NCI-H2107 treated with DMSO at 0.1 percent for 48 hours (cell line): ENCODE measurements around the gene C5orf15.
"Not testable (repeated sequence)": the region's sequence is repeated elsewhere in the genome, so short reads cannot be mapped to it uniquely, and the experiment has no call there.

Experiments
- DNase-seq: peaks from one replicate; lab custom pipeline; 2025; ENCODE audit not compliant: unreplicated experiment; lab: John Stamatoyannopoulos, UW

C5orf15 gene

GRCh38 chr5:133963493-133964128 lies 4.8 kb downstream of the C5orf15 start:
- DNase-seq, result no peak

DNA sequence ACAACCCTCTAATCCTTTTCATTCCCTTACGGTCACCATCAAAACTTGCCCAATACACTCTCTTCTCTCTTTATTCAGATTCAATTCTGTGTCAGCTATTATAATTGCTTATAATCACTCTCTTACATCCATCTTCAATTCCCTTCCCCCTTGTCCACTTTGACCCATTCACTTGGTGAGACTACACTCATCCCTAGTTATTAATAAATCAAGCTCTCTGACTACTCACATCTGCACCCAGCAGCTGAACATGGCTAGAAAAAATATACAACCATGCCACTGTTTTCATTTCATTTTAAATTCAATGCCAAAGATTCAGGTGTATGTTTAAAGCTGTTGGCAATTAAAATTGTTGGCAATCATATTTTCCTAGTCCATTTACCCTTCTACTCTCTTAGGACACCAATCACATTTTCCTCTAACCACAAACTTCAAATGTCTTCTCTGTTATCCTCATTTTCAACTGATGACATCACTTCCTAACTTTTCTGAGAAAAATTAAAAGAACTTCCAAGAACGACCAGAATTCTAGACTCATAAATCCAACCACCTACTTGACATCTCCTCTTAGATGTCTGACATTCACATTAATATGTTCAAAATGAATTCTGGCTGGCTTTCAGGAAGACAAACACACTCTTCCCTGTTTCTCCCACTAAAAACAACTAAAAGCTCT lies 5.5 kb downstream of the C5orf15 start:
- DNase-seq, result no peak

GRCh38 chr5:133962131-133962530 lies 6.3 kb downstream of the C5orf15 start:
- DNase-seq, result no peak

- no peak for DNase-seq
Observed at GRCh38 chr5:133959643-133960042, 8.8 kb downstream of the C5orf15 start.

DNA sequence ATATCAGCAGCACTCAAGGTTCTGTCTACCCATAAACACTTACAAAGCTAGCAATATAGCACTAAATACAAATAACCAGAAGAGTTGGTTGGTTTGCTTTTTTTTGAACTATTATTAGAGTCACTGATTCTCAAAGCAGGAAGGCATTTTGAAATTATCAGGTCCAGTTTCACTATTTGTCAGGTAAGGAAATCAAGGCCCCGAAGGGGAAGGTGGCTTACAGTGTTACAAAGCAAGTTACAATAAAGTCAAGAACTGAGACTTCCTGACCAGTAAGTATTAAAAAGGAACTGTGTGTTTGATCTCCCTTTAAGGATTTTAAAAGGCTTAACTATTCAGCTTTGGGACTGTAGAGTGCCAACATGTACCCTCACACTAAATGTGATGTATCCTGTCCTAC lies 10.8 kb downstream of the C5orf15 start:
- DNase-seq, result no peak

GRCh38 chr5:133957080-133957479 lies 11.3 kb downstream of the C5orf15 start:
- DNase-seq, result no peak

DNA sequence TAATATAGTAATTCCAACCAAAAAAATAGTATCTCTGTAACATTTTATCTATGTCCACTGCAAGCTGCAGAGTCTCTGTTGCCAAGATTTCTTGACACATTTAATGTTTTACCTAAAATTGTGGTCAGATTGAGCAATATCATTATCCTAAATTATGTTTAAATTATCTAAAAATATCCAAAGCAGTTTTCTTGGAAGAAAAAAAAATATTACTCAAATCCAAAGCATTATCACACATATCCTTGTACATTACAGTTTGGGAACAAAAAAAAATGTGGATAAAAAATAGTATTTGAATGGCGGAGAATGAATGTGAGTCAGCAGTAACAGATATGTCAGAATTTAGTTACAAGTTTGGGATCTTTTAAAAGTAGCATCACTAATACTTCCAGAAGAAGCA lies 12.2 kb downstream of the C5orf15 start:
- not testable (repeated sequence) for DNase-seq

DNA sequence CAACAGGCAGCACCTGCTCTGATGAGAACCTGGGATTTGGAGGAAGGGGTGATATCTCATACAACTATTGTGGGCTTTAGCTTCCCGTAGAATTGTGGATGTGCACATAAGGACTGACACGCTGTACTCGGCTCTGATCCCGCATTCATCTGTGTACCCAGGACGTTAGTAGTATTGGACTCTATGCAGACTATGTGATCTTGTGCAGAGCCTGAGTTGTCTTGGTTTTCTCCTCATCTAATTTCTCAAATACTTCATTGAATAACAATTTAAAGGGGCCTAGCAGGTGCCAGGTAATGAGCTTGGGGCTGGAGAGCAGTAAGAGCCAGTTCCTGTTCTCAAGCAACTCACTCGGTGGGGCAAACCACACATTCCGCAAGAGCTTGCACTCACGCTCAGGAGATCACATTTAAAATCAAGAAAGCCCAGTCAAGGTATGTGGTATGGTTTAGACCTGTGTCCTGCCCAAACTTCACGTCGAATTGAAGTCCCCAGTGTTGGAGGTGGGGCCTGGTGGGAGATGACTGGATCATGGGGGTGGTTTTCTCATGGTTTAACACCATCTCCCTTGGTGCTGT lies 14.8 kb downstream of the C5orf15 start:
- DNase-seq, result no peak

GRCh38 chr5:133952729-133953567 lies 15.5 kb downstream of the C5orf15 start:
- DNase-seq, result no peak

DNA sequence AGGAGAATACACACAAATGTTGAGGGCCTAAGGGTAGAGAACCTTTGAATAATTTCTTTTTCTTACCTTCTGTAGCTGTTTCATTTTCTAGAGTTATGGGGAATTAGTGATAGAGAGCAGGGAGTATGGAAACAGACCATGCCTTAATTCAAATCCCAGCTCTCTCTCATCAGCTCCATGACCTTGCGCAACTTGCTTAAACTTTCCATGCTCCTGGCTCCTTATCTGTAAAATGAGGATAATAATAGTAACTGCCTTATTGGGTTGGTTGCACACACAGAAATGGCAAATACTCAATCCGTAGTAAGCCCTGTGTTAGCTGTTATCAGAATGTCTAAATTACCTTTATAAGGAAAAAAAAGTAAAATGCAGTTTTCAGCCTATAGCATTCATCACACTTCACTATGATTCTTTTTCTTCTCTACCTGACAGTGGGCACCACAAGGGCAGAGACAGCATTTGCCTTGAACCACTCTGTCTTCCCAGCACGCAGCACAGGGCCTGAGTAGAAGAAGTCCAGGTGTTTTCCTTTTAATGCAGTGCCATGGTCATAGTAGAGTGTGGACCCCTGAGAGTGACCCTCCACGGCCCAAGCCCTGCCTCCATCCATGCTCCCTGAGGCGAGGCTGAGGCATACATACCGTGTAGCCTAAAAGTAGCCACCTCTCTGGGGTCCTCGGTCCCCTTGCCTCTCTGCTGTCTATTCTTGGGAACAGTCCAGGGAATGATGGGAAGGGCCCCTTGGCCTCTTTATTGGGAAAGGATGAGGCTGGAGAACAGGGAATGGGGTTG lies 17.4 kb downstream of the C5orf15 start:
- DNase-seq, result no peak

DNA sequence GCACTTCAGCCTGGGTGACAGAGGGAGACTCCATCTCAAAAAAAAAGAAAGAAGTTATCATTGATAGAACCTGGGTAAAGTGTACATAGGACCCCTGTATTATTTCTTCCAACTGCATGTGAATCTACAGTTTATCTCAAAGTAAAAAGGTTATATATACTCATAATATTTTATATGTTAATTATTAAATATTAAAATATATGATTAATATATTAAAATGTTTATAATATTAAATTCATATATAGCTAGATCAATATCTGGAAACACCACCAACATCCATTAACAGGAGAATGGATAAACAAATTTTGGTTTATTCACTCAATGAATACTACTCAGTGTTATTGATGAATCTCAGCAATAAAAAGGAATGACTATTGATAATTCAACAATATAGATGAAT lies 19.7 kb downstream of the C5orf15 start:
- DNase-seq, result no peak

GRCh38 chr5:133947431-133947841 lies 21.0 kb downstream of the C5orf15 start:
- no peak for DNase-seq

- DNase-seq, result no peak
Observed at GRCh38 chr5:133945568-133945967, 22.9 kb downstream of the C5orf15 start.

GRCh38 chr5:133944263-133945185 lies 23.9 kb downstream of the C5orf15 start:
- DNase-seq, result no peak

DNA sequence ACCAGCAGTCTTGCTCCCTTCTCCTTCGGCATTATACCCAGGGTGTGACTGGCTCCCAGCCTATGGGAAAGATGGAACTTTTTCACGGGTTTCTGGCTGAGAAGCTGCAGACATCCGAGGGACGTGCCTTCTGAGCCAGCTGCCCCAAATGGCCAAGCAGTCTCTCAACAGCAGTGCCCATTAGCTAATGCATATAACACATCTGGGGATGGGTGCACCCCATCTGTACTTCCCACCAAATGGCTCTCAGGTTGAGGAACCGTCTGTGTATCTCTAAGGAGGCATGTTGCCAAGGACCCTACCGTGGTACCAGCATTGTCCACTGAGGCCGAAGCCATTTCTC lies 25.0 kb downstream of the C5orf15 start:
- no peak for DNase-seq

GRCh38 chr5:133942614-133943474 lies 25.6 kb downstream of the C5orf15 start:
- no peak for DNase-seq

GRCh38 chr5:133941456-133942196 lies 26.8 kb downstream of the C5orf15 start:
- no peak for DNase-seq

GRCh38 chr5:133939668-133940067 lies 28.8 kb downstream of the C5orf15 start:
- no peak for DNase-seq
